ENCODE measurements around the gene APELA.

DNA sequence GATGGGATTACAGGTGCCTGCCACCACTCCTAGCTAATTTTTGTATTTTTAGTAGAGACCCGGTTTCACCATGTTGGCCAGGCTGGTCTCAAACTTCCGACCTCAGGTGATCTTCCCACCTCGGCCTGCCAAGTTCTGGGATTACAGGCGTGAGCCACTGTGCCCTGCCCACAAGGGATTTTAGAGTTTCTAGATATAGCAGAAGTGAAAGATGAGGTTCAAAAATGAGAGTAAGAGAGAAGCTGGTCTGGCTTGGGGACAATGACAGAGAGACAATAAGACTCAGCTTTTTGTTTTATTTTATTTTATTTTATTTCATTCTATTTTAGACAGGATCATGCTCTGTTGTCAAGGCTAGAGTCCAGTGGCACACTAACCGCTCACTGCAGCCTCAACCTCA is 69.8 kb downstream of the APELA start:
- TF ChIP-seq POLR2AphosphoS5 (IDR thresholded peaks at IDR 0.05): no peak
- TF ChIP-seq, protein P1, sequence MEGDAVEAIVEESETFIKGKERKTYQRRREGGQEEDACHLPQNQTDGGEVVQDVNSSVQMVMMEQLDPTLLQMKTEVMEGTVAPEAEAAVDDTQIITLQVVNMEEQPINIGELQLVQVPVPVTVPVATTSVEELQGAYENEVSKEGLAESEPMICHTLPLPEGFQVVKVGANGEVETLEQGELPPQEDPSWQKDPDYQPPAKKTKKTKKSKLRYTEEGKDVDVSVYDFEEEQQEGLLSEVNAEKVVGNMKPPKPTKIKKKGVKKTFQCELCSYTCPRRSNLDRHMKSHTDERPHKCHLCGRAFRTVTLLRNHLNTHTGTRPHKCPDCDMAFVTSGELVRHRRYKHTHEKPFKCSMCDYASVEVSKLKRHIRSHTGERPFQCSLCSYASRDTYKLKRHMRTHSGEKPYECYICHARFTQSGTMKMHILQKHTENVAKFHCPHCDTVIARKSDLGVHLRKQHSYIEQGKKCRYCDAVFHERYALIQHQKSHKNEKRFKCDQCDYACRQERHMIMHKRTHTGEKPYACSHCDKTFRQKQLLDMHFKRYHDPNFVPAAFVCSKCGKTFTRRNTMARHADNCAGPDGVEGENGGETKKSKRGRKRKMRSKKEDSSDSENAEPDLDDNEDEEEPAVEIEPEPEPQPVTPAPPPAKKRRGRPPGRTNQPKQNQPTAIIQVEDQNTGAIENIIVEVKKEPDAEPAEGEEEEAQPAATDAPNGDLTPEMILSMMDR (IDR thresholded peaks at IDR 0.05): no peak
- TF ChIP-seq POLR2A (IDR thresholded peaks at IDR 0.05): no peak
- TF ChIP-seq EP300 (IDR thresholded peaks at IDR 0.05): no peak
